Activated CD8-positive, alpha-beta memory T cell treated with anti-CD3 and anti-CD28 coated beads, Interleukin-2, amount 50 U/mL, for 24 hours (primary cell): ENCODE measurements around the gene SLC35F3.

ENCODE experiments used
- DNase-seq: peaks from one replicate; pipeline ENCODE4 v3.0.0-alpha.2; 2020; ENCODE audit errors: extremely low read depth

Gene SLC35F3

GRCh38 chr1:234256359-234256758 lies 351.9 kb downstream of the SLC35F3 start:
- no peak for DNase-seq

- DNase-seq, result no peak
Observed at GRCh38 chr1:234258071-234258470, 353.6 kb downstream of the SLC35F3 start.

GRCh38 chr1:234260578-234260977 lies 356.1 kb downstream of the SLC35F3 start:
- DNase-seq, result no peak

GRCh38 chr1:234261545-234261944 lies 357.1 kb downstream of the SLC35F3 start:
- DNase-seq, result no peak

GRCh38 chr1:234262007-234262753 lies 357.7 kb downstream of the SLC35F3 start:
- DNase-seq, result no peak

GRCh38 chr1:234262754-234263105 lies 358.3 kb downstream of the SLC35F3 start:
- DNase-seq, result no peak

GRCh38 chr1:234264832-234265231 lies 360.4 kb downstream of the SLC35F3 start:
- DNase-seq, result no peak

- no peak for DNase-seq
Observed at GRCh38 chr1:234265321-234265720, 360.8 kb downstream of the SLC35F3 start.

- no peak for DNase-seq
Observed at GRCh38 chr1:234265861-234266260, 361.4 kb downstream of the SLC35F3 start.

- DNase-seq, result no peak
Observed at GRCh38 chr1:234270093-234270492, 365.6 kb downstream of the SLC35F3 start.

GRCh38 chr1:234270581-234271242 lies 366.2 kb downstream of the SLC35F3 start:
- DNase-seq, result no peak

GRCh38 chr1:234271243-234271606 lies 366.7 kb downstream of the SLC35F3 start:
- DNase-seq, result no peak

- DNase-seq, result no peak
Observed at GRCh38 chr1:234272656-234273312, 368.3 kb downstream of the SLC35F3 start.

- DNase-seq, result no peak
Observed at GRCh38 chr1:234273981-234274380, 369.5 kb downstream of the SLC35F3 start.

GRCh38 chr1:234276151-234276788 lies 371.8 kb downstream of the SLC35F3 start:
- DNase-seq, result no peak

GRCh38 chr1:234277161-234277868 lies 372.8 kb downstream of the SLC35F3 start:
- no peak for DNase-seq

GRCh38 chr1:234279021-234279420 lies 374.5 kb downstream of the SLC35F3 start:
- DNase-seq, result no peak

GRCh38 chr1:234280500-234280899 lies 376.0 kb downstream of the SLC35F3 start:
- DNase-seq, result no peak

- no peak for DNase-seq
Observed at GRCh38 chr1:234281826-234282489, 377.5 kb downstream of the SLC35F3 start.

- no peak for DNase-seq
Observed at GRCh38 chr1:234286206-234286605, 381.7 kb downstream of the SLC35F3 start.

GRCh38 chr1:234288946-234289345 lies 384.5 kb downstream of the SLC35F3 start:
- DNase-seq, result no peak
